NCI-H1436 (cell line): ENCODE results near the gene SEPTIN5.
"Not testable (repeated sequence)": the region's sequence is repeated elsewhere in the genome, so short reads cannot be mapped to it uniquely, and the experiment has no call there.

ENCODE experiments used
- DNase-seq: peaks from one replicate; lab custom pipeline; 2025; lab: John Stamatoyannopoulos, UW

The SEPTIN5 gene

DNA sequence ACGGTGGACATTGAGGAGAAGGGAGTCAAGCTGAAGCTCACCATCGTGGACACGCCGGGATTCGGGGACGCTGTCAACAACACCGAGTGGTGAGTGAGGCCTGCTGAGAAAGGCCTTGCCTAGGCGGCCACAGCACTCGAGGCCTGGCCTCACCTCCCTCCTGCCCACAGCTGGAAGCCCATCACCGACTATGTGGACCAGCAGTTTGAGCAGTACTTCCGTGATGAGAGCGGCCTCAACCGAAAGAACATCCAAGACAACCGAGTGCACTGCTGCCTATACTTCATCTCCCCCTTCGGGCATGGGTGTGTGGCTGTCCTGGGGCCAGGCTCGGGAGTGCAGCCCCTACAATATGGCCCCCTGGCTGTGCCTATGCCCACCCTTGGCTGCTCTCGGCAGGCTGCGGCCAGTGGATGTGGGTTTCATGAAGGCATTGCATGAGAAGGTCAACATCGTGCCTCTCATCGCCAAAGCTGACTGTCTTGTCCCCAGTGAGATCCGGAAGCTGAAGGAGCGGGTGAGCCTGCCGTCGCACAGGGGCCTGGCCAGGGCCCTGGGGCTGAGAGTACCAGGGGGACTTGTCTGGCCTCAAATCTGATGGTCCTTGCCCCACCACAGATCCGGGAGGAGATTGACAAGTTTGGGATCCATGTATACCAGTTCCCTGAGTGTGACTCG, 6.0 kb downstream of the SEPTIN5 start:
- DNase-seq = no peak

- no peak for DNase-seq
Measured at GRCh38 chr22:19720999-19721329, 6.7 kb downstream of the SEPTIN5 start.

DNA sequence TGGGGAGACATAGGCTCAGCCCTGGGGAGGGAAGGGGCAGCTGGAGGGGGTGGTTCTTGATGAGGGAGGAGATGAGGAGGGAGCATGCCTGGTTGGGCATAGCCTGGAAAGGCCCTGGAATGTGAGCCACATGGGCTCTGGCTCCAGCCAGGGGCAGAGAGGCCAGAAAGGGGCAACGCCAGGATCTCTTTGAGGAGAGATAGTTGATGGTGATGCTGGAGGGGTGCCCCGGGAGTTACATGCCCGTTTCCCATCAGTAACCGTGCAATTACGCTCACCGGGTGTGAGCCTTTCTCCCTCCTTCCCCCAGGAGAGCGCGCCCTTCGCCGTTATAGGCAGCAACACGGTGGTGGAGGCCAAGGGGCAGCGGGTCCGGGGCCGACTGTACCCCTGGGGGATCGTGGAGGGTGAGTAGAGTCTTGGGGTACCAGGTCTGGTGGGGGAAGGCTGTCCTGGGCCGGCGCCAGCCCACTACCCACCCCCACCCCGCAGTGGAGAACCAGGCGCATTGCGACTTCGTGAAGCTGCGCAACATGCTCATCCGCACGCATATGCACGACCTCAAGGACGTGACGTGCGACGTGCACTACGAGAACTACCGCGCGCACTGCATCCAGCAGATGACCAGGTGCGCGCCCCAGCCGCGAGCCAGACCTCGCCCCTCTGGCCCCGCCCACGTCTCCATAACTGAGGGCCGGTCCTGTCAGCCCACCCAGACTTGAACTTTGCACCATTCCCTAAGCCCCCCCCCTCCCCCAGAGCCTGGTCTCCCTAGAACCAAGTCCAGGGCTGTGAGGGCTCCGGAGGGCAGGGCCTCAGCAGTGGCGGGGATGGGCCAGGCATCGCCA, 7.3 kb downstream of the SEPTIN5 start:
- DNase-seq = no peak

DNA sequence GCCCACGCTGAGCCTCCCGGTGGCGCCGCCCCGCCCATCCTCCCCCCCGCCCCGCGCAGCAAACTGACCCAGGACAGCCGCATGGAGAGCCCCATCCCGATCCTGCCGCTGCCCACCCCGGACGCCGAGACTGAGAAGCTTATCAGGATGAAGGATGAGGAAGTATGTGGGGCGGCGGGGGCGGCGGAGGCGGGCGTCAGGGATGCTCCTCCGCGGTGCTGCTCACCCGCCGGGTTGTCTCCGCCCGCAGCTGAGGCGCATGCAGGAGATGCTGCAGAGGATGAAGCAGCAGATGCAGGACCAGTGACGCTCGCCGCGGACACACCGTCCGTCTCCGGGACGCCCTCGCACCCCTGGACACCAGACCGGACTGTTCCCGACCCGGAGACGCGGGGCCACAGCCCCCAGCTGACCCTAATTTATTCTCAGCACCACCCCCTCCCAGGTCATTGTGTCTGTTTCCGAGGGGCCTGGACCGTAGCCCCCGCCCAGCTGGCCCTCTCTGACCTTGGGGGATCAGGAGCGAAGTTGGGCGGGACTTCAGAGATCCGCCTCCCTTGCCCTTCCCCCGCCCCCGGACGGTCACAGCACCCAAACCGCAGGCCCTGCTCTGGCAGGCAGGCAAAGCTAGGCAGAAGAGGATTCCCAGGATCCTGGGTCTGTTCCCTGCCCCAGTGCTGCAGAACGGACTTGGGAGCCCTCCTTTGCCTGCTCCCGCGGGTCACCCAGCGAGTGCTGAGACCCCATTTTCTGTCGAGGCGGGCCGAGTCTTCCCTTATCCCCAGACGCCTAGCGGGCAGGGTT, 8.1 kb downstream of the SEPTIN5 start:
- no peak for DNase-seq

GRCh38 chr22:19722982-19723231, 8.6 kb downstream of the SEPTIN5 start:
- DNase-seq = no peak

- no peak for DNase-seq
Measured at GRCh38 chr22:19723232-19723982, 9.1 kb downstream of the SEPTIN5 start, which contains the start of gene GP1BB. Gene GP1BB, plus strand, starts transcription at chr22:19723539. Its CDS starts 31 bp downstream, at chr22:19723570.

DNA sequence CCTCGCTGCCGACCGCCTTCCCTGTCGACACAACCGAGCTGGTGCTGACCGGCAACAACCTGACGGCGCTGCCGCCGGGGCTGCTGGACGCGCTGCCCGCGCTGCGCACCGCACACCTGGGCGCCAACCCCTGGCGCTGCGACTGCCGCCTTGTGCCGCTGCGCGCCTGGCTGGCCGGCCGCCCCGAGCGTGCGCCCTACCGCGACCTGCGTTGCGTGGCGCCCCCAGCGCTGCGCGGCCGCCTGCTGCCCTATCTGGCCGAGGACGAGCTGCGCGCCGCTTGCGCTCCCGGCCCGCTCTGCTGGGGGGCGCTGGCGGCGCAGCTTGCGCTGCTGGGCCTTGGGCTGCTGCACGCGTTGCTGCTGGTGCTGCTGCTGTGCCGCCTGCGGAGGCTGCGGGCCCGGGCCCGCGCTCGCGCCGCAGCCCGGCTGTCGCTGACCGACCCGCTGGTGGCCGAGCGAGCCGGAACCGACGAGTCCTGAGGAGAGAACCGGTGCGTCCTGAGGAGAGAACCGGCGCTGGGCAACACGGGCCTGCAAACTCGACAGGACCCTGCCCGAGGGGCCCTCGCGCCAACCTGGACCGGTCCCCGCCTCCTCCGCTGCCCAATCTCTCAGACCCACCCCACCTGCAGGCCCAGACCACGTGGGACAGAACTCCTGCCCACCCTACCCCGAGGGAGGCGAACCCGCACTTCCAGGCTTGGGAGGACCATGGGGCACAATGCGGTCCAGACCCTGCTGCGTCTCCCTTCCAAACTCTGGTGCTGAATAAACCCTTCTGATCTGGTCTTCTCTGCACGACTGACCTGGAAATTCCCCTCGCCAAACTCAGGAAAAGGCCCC, 9.9 kb downstream of the SEPTIN5 start:
- no peak for DNase-seq

GRCh38 chr22:19724927-19725661, 10.8 kb downstream of the SEPTIN5 start:
- DNase-seq = no peak

DNA sequence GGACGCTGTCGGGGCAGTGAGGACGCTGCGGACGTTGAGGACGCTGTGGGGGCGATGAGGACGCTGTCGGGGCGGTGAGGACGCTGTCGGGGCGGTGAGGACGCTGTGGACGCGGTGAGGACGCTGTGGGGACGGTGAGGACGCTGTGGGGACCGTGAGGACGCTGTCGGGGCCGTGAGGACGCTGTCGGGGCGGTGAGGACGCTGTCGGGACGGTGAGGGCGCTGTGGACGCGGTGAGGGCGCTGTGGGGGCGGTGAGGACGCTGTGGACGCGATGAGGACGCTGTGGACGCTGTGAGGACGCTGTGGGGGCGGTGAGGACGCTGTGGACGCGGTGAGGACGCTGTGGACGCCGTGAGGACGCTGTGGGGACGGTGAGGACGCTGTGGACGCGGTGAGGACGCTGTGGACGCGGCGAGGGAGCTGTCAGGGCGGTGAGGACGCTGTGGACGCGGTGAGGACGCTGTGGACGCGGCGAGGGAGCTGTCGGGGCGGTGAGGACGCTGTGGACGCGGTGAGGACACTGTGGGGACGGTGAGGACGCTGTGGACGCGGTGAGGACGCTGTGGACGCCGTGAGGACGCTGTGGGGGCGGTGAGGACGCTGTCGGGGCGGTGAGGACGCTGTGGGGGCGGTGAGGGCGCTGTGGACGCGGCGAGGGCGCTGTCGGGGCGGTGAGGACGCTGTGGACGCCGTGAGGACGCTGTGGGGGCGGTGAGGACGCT, 11.9 kb downstream of the SEPTIN5 start:
- DNase-seq = not testable (repeated sequence)

DNA sequence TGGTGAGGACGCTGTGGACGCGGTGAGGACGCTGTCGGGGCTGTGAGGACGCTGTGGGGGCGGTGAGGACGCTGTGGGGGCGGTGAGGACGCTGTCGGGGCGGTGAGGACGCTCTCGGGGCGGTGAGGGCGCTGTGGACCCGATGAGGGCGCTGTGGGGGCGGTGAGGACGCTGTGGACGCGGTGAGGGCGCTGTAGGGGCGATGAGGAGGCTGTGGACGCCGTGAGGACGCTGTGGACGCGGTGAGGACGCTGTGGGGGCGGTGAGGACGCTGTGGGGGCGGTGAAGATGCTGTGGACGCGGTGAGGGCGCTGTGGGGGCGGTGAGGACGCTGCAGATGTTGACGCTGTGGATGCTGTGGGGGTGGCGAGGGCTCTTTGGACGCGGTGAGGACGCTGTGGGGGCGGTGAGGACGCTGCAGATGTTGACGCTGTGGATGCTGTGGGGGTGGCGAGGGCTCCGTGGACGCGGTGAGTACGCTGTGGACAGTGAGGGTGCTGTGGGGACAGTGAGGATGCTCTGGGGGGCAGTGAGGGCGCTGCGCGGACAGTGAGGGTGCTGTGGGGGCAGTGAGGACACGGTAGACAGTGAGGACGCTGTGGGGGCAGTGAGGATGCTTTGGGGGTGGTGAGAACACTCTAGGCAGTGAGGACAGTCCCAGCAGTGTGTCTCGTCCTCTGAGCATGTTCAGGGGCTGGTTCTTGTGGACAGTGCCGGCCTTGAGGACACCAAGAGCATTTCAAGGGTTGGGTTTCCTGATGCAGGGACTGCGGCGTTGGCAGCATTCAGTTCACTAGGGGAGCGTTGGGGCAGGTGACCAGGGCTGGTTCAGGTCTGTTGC, 13.2 kb downstream of the SEPTIN5 start:
- DNase-seq = no peak

DNA sequence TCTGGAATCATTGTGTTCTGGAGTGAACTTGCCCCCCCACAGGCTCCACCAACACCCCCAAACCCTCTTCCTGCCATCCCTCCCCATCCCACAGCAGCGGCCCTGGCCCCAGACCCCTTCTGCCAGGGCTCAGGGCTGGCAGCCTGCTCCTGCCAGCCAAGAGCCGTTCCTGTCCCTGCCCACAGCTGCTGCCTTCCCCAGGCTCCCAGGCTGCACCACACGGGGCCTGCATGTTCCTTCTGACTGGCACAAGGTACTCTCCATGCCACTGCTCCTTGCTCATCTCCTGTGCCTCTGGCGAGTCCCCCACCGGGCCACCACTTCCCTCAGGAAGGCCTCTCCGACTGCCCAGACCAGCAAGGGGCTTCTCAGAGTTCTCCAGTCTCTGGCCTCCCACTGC, 14.0 kb downstream of the SEPTIN5 start:
- DNase-seq = no peak

DNA sequence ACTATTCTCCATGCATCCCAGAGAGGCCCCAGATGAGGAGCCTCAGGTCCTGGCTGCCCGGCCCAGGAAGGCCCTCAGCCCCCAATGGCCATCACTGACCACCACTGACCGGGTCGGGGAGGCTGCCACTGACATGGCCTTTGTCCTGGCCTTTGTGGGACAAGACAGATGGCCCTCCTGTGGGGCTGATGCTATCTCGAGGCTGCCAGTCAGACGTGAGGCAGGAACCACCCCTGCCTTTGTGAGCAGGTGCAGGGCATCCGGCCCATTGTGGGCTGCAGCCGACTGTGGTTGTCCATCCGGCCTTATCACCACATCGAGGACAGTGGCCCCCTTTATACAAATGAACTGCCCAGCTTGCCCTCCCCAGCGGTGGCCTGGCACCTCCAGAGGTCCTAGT, 14.5 kb downstream of the SEPTIN5 start:
- no peak for DNase-seq

- DNase-seq = no peak
Measured at GRCh38 chr22:19729507-19729906, 15.2 kb downstream of the SEPTIN5 start.

- no peak for DNase-seq
Measured at GRCh38 chr22:19730198-19730597, 15.9 kb downstream of the SEPTIN5 start.

GRCh38 chr22:19730655-19731360, 16.5 kb downstream of the SEPTIN5 start:
- DNase-seq = peak; percentile 45

- no peak for DNase-seq
Measured at GRCh38 chr22:19731361-19732135, 17.2 kb downstream of the SEPTIN5 start.

- DNase-seq = no peak
Measured at GRCh38 chr22:19732403-19733113, 18.3 kb downstream of the SEPTIN5 start.
